ENCODE data around the gene EN2.

Gene EN2

GRCh38 chr7:155508376-155509358 is 50.7 kb downstream of the EN2 start:
- DNase-seq (ENCODE audit: low read depth), result no peak
- TF ChIP-seq CTCF (IDR thresholded peaks at IDR 0.05; ENCODE audit: control insufficient read depth, extremely low read depth, insufficient read depth), result no peak
- no peak overlapping the region for H3K4me3 ChIP-seq (ENCODE audit: low read depth, low read length)

- no peak for TF ChIP-seq CTCF (IDR thresholded peaks at IDR 0.05; ENCODE audit: control insufficient read depth, extremely low read depth, insufficient read depth)
- no peak overlapping the region for H3K4me3 ChIP-seq (ENCODE audit: low read depth, low read length)
- no peak for DNase-seq (ENCODE audit: low read depth)
These were observed 51.4 kb downstream of the EN2 start for GRCh38 chr7:155509359-155509724.

GRCh38 chr7:155509725-155510551 is 52.0 kb downstream of the EN2 start:
- TF ChIP-seq CTCF (IDR thresholded peaks at IDR 0.05; ENCODE audit: control insufficient read depth, extremely low read depth, insufficient read depth), result no peak
- DNase-seq (ENCODE audit: low read depth), result no peak
- no peak overlapping the region for H3K4me3 ChIP-seq (ENCODE audit: low read depth, low read length)

- no peak for DNase-seq (ENCODE audit: low read depth)
- no peak overlapping the region for H3K4me3 ChIP-seq (ENCODE audit: low read depth, low read length)
- TF ChIP-seq CTCF (IDR thresholded peaks at IDR 0.05; ENCODE audit: control insufficient read depth, extremely low read depth, insufficient read depth), result no peak
These were observed 53.2 kb downstream of the EN2 start for GRCh38 chr7:155510975-155511701.

- no peak overlapping the region for H3K4me3 ChIP-seq (ENCODE audit: low read depth, low read length)
- DNase-seq (ENCODE audit: low read depth), result no peak
- TF ChIP-seq CTCF (IDR thresholded peaks at IDR 0.05; ENCODE audit: control insufficient read depth, extremely low read depth, insufficient read depth), result no peak
These were observed 53.7 kb downstream of the EN2 start for GRCh38 chr7:155511702-155511996.

- no peak for TF ChIP-seq CTCF (IDR thresholded peaks at IDR 0.05; ENCODE audit: control insufficient read depth, extremely low read depth, insufficient read depth)
- no peak overlapping the region for H3K4me3 ChIP-seq (ENCODE audit: low read depth, low read length)
- DNase-seq (ENCODE audit: low read depth), result no peak
These were observed 54.4 kb downstream of the EN2 start for GRCh38 chr7:155512246-155512887.
